ENCODE results near the gene ATN1.

- TF ChIP-seq POLR2AphosphoS5 (IDR thresholded peaks at IDR 0.05; ENCODE audit: low read depth) (no peak; the same call in 1 of the 2 replicates), CTCF (IDR thresholded peaks at IDR 0.05; ENCODE audit: insufficient read depth, low read length) (no peak)
Measured at GRCh38 chr12:6961278-6961694, 33.5 kb downstream of the ATN1 start.
